HG03108 (cell line): Measurements from ENCODE around the gene OVOL2.
"Not testable (repeated sequence)": the region's sequence is repeated elsewhere in the genome, so short reads cannot be mapped to it uniquely, and the experiment has no call there.

Experiments
- ATAC-seq: cut with Tn5 transposase; IDR thresholded peaks from one replicate; pipeline ENCODE4 v1.9.1; 2021; ENCODE audit warnings: moderate library complexity; ENCODE audit not compliant: unreplicated experiment

OVOL2 gene

DNA sequence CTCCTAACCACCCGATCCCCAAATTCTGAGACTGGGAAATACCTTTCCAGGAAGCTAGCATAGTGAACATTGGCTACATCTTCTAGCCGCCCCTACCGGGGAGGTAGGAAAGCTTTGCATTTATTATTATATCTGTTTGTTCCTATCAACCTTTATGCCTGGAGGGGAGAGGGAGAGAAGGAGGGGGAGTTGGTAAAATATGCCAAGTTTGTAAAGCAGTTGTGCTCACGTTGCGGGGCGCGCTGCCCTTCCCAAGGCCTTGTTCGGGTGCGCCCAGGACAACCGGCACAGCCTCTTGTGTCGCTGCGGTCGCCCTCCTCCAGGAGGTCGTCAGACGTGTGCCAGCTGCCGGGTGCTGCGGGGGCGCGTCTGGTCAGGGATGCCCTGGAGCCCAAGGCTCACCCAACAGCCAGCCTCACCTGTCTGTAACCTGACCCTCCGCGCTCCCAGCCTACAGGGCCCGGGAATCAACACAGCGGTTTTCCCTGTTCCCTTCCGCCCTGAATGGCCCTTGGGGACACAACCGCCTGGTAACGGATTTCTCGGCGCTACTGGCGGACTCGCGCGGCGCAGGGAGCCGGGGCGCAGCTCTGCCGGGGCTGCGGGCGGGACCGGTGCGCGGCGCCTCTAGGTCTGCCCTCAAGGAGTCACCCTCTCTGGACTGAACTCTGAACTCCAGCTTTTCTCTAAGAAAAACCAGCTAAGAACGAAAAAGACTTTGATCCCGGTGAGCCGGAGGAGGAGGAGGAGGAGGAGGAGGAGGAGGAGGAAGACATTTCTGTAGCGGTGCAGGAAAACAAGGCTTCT, 1.1 kb upstream of the OVOL2 start:
- ATAC-seq = no peak

DNA sequence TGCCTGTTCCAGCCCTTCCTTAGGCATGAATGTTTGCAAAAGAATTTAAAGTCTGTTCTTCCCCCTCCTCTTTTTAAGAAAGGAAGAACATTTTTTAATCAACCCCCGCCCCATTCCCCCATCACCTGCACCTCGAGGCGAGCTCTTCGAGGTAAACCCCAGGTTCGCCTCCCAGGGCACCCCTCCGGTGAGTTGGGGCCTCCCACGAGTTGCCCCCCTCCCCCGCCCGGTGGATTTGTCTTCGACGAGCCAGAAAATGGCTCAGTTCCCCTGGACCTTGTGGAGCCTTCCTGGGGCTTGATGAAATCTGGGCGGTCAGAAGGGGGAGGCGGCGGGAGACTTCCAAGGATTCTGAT, 256 bp upstream of the OVOL2 start:
- no peak for ATAC-seq

DNA sequence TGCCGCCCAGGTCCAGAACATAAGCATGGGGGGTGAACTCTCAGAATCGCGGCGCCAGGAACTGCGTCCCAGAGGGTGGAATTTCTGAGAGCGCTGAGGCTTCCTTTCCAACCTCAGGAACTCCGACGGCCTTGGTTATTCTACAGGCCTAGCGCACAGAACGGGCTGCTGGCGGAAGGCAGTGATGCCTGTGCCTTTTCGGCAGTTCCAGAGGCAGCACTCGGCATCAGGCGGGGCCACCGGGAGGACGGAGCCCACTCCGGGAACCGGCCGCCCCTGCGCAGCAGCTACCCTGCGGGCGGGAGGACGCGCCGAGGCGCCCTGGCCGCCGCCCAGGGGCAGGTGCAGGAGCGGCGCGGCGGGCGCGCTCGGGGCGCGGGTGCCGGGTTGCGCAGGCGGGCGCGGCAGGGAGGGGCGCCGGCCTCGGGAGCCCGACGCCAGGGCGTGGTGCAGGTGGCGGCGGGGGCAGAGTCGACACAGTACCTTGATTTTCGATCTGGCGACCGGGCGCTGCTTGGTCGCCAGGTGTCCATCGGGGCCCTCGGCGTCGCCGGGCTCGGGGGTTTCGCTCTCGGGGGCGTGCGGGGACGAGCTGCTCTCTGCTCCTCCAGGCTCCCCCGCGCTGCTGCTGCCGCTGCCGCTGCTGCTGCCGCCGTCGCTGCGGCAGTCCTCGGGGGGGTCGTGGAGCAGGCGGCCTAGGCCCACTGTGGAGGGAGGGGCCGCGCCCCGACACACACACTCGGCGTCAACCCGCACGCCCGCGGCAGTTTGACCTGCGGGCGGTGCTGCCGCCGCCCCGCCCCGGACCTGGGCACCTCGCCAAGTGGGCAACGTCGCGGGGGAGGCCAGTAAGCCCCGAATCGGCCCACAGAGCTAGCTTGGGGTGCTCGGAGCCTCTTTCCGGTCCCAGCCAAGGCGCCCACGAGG, 1.3 kb downstream of the OVOL2 start:
- ATAC-seq = no peak

DNA sequence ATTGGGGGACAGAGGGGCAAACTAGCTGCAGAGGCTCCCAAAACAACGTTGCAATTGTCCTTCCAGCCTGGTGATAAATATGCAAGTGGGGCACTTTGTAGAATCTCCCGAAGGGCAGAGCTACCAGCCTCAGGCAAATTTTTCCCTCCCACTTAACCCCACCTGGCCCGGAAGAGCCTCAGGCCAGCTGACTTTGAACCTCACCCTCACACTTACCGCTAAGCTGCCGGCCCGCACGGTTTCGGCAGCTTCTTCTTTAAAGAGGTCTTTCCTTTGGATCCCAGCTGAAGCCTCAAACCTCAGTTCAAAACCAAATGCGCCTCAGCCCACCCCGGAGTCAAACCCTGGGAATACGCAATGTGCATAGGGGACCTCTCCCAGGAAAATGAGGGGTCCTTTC, 2.5 kb downstream of the OVOL2 start:
- no peak for ATAC-seq

DNA sequence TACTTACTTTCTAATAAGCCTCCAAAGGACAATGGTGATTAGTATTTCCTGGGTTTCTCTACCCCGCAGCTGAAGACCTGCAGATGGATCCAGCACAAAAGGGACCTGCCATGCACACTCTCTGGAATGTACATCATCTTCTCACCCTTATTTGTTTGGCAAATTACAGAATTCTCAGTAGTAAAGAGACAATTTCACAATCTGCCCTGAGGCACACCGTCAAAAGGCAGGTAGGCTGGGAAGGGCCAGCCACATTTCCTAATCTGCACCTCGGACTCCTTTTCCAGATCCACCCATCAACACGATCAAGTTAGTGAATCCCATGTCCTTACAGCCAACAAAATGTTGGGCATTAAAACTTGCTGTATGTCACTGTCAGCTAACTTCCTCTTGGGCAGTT, 4.9 kb downstream of the OVOL2 start:
- no peak for ATAC-seq

DNA sequence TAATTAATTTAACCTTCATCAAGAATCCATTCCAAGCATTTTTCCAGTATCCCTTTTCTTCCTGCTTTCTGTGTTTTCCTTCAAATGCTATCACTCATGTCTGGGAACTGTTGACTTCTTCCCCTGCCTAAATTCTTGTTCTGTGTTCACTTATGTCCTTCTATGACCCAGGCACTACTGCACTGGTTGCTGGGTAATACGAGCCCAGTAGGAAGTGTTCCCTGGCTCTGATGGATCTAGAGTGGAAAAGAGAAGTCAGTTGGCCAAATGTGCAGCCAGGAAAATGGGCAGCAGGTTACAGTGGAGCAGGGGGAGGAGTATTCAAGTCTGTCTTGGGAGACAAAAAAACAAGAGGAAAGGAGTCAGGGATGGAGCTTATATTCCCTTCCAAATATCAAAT, 7.1 kb downstream of the OVOL2 start:
- ATAC-seq = no peak

DNA sequence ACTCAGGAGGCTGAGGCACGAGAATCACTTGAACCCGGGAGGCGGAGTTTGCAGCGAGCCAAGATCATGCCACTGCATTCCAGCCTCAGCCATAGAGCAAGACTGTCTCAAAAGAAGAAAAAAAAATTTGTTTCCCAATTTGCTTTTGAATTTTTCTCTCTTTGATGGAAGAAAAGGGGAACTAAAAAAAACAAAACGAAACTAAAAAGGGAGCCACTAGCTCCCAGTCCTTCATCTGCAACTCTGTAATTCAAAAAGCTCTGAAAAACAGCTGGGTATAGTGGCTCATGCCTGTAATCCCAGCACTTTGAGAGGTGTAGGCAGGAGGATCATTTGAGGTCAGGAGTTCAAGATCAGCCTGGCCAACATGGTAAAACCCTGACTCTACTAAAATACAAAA, 9.5 kb downstream of the OVOL2 start:
- ATAC-seq = no peak

DNA sequence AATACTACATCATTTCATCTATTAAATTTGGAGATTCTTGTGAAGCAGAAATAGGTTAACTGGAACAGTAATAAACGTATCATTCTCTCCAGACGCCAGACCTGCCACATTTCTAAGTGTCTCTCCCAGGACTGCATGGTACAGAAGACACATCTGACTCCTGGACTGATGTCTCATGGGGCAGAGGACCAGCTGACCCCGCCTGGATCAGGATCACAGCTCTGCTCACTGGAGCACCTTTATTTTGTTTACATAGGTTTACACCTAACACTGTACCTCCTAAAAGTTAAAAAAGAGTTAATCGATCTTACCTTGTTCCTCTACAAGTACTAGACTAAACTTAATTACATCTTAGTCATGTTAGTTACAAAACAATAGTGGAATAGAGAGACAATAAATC, 11.2 kb downstream of the OVOL2 start:
- ATAC-seq = no peak

- no peak for ATAC-seq
Observed at GRCh38 chr20:18042229-18042628, 15.5 kb downstream of the OVOL2 start.

- no peak for ATAC-seq
Observed at GRCh38 chr20:18041462-18041861, 16.3 kb downstream of the OVOL2 start.

GRCh38 chr20:18039063-18039462, 18.7 kb downstream of the OVOL2 start:
- no peak for ATAC-seq

- ATAC-seq = no peak
Observed at GRCh38 chr20:18034039-18034438, 23.7 kb downstream of the OVOL2 start.

- ATAC-seq = no peak
Observed at GRCh38 chr20:18032977-18033892, 24.5 kb downstream of the OVOL2 start.

GRCh38 chr20:18031888-18032509, 25.7 kb downstream of the OVOL2 start:
- no peak for ATAC-seq

DNA sequence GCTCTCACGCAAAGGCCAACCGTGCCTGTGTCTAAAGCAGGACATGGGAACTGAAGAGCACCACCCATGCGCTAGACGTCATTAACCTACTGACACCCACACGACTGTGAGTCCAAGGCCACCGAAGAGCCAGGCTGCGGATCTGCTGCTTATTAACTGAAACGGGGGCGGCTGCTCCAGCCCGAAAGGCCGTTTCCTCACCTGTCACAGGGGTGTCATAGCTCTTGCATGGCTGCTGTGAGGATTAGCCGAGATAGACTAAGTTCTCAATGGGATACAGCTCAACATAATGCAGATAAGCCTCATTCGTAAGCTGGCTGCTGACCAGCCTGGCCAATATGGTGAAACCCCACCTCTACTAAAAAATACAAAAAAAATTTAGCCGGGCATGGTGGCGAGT, 26.7 kb downstream of the OVOL2 start:
- no peak for ATAC-seq

DNA sequence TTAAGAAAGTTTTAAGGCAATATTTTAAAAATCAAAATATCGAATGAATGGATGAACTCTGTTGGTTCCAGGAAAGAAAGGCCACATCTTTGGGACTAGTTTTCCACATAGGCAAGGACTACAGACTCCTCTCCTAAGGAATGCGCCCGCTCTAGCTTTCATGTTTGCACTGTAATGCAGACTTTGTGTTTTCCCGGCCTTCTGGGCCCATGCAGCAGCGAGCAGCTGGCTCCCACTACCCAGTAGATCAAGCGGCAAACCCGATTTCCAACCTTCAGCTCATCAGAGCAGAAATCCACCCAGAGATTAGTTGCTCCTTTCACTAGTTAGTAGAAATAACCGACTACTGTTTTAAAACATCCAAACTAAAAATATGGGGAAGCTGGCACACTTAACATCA, 27.7 kb downstream of the OVOL2 start:
- no peak for ATAC-seq

GRCh38 chr20:18027011-18027410, 30.7 kb downstream of the OVOL2 start:
- ATAC-seq = not testable (repeated sequence)

DNA sequence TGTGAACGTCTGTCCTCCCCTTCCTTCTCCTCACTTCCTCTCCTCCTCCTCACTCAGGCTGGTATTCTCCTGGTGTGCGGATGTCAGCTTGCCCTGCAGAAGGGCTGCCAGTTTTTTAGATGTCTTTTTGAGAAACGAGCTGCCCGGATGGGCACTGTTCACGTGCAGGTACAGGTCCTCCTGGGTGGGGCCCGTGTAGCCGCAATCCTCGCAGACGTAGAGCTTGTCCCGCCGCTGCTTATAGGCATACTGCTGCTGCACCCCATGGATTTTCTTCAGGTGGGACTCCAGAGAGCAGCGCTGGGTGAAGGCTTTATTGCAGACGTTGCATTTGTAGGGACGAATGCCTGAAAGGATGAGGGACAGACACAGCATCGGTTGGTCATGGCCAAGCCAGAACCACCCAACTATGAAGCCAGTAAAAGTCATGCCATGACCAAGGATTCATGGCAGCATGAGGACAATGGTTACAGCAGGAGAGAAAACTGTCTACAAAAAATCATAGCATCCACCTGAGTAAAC, 33.0 kb downstream of the OVOL2 start:
- no peak for ATAC-seq

DNA sequence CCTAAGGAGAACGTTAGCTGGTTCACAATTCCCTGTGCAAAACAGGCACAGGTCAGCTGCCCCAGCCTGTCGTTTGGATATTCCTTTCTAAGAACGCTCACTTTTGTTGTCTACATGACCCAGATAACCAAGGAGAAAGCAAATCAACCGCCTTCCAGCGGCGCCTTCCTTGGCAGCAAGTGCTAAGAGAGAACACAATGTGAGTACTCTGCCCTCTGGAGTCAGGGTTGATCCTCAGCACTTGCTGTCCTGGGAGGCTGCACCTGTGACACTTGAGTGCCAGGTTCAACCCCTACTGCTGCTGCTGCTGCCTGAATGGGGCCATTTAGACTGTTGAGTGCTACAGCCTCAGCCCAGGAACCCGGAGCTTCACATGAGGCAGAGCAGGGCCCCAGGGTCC, 36.8 kb downstream of the OVOL2 start:
- ATAC-seq = no peak

DNA sequence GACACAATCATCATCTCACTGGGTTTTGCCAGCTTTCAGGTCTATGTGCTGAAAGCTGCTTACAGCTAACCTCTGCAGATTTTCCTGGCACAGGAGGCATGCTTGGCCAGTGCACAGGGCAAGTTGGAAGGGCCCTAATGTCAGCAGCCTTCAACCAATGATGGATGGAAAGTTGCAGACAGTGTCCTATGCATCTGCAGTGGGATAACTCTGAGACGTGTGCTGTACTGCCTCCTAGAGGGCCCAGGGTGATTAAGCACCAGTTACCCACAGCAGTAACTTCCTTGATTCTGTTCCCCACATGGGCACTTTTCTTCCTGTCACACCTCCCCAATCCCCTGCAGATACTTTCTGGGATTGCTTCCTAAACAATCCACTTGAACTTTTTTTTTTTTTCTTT, 38.6 kb downstream of the OVOL2 start:
- no peak for ATAC-seq
